AML-193 (cell line): ENCODE measurements around the gene RNF152.

ENCODE experiments used
- DNase-seq, 2 experiments: peaks; one replicate each; lab custom pipeline; 2025; lab: John Stamatoyannopoulos, UW

Gene RNF152

DNA sequence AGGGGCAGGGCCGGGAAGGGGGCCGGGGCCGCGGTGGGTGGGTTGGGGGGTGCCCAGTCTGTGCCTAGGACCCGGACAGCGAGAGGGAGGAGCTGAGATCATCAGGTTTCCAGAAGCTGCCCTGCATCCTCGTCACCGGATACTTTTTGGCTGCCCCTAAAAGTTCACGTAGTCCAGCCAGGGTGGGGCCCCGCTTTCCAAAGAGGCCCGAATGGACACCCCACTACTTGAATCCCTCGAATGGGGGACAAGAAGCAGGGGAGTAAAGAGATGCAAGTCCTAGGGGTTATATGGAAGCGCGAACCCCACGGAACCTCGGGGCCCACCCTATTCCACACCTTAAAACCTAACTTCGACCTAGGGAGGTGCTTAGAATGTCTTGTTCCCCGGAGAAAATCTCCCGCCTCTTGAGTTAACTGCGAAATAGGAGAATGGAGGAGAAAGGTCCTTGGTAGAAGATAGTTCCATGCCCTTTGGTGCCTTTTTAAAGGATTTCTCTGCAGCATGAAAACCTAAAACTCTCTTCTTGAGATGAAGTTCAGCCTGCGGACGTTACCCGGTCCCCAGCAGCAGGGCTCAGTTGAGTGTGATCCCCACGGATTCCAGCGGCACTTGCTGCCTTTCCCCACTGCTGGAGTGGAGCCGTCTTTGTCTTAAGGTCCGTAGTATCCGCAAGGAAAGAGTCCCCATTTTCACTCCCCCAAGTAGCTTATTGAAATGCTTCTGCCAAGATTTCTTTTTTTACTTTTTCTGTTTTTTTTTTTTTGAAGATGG, 2.1 kb upstream of the RNF152 start:
- no peak for DNase-seq

GRCh38 chr18:61893971-61894750, 1.4 kb upstream of the RNF152 start:
- DNase-seq, result peak; percentile 3 to 13

DNA sequence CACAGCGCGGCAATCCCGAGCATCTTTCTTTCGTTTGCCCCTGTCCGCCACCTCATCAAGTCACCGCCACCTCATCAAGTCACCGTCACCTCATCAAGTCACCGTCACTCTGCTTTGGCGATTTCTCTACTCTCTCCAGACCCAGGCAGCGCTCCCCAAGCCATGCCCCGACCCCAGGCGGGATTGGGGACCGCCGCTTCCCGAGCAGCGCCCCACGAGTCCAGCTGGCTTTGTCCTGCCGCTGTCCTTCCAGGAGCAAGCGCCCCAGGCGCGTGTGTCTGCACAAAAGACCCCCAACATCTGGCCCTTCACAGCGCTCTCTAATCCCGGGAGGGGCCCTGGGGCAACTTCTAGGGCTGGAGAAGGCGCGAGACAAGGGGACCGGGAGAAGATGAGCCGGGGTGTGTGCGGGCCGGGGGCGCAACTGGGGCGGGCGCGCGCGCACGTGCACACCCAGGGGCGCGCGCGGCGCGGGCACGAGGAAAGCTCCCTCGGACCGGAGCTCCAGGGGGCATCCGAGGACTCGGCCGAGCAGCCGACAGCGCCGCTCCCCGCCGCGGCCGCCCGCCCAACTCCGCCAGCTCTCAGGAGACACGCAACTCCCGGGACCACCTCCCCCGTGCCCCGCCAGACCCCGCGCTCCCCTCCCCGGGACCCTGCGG, 633 bp upstream of the RNF152 start:
- DNase-seq, result no peak

- DNase-seq, result no peak
These were observed 913 bp downstream of the RNF152 start for GRCh38 chr18:61891894-61892293.

DNA sequence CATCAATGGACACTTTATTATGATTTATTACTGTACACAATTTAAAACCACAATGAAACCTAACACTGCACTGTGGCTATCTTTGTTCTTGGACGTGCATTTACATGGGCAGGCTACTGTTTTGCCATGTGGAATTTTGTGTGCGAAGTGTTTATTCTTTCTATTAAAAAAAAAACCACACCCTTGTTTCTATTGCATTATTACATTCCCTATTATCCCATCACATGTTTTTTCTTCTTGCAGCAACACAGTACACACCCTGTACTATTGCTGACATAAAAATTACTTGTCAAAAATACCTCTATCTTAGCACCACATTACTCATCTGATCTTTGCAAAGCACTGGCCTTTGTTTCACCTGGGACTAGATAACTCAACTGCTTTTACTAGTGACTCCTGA, 1.5 kb downstream of the RNF152 start:
- DNase-seq, result no peak

DNA sequence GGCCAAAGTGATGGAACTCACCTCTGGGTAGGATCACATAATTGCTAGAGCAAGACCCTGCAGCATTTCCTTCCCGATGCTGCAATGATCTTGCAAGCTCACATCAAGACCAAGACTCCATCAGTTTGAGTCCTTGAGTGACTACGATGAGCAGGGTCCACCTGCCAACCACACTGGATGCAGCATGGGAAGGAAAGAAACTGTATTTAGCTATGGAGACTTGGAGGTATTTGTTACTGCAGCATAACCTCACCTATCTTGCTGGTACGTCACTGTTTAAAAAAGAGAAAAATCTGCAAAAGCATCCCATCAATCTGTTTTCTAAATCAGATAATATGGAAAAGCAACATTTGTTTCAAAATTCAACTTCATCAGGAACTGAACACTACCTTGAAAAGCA, 2.5 kb downstream of the RNF152 start:
- DNase-seq, result no peak

DNA sequence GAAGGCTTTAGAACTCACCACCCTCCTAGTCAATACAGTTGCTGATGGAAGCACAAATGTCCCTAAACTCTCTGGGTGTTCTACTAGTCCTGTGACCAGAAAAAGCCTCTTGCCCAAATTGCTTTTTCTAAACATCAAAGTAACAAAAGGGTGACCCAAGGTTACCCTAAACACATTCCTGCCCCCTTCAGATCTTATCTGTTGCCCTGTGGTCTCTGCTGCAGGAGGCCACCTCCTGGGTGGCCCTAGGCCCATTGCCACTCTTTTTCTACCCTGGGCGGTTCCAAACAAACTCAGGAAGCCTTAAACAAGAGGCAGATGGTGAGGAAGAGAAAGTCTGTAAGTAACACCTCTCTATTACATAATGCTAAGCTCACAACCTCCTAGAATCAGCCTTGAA, 3.3 kb downstream of the RNF152 start:
- DNase-seq, result no peak

- DNase-seq, result no peak
These were observed 4.2 kb downstream of the RNF152 start for GRCh38 chr18:61888622-61889021.

- no peak for DNase-seq
These were observed 5.0 kb downstream of the RNF152 start for GRCh38 chr18:61887838-61888237.

DNA sequence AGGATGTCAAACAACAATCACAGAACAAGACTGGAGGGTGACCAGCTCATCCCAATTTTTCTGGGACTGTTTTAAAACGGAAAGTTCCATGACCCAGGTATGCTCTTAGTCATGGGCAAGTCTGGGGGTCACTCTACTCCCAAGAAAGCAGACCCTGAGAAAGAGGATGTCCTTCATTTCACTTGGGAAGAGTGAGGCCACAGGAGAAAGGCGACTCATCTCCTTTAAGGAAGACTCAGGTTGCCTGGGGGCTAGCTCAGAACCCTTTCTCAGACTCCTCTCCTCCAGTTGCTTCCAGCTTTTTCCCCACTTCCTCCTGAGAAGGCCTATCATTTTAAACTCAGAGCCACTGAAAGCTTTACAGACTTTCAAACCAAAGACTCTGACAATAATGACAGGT, 9.3 kb downstream of the RNF152 start:
- no peak for DNase-seq

- DNase-seq, result no peak
These were observed 10.4 kb downstream of the RNF152 start for GRCh38 chr18:61882296-61883004.

DNA sequence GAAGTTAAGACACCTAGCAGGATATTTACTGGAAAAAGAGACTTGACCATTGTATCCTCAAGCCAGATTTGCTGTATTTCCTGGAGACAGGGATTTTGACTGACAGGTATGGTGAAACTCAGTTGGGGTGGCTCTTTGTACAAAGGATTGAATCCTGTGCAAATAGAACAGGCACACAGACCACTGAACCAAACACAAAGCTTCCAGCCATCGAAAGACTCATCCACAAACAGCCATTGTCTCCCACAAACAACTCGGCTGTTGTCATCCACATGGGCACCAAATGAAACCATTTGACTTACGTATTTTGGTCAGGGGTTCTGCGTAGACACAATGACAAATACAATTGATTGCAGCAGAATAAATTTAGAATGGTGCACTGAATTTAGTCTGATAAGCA, 15.9 kb downstream of the RNF152 start:
- no peak for DNase-seq

GRCh38 chr18:61870151-61870550, 22.7 kb downstream of the RNF152 start:
- no peak for DNase-seq

- no peak for DNase-seq
These were observed 23.2 kb downstream of the RNF152 start for GRCh38 chr18:61869636-61870035.

- DNase-seq, result no peak
These were observed 27.2 kb downstream of the RNF152 start for GRCh38 chr18:61865466-61866175.

DNA sequence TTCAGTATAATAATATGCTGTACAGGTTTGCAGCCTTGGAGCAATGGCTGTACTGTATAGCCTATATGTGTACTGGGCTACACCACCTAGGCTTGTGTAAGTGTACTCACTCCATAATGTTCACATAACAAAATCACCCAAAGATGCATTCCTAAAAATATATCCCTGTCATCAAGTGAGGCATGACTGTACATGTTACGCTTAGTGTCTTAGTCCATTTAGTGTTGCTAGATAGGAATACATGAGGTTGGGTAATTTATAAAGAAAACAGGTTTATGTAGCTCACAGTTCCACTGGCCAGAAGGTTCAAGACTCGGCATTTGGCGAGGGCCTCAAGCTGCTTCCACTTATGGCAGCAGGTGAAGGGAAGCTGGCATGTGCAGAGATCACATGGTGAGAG, 31.4 kb downstream of the RNF152 start:
- no peak for DNase-seq

GRCh38 chr18:61860302-61860701, 32.5 kb downstream of the RNF152 start:
- DNase-seq, result no peak

GRCh38 chr18:61859113-61859512, 33.7 kb downstream of the RNF152 start:
- DNase-seq, result no peak

GRCh38 chr18:61856678-61857077, 36.1 kb downstream of the RNF152 start:
- DNase-seq, result no peak

DNA sequence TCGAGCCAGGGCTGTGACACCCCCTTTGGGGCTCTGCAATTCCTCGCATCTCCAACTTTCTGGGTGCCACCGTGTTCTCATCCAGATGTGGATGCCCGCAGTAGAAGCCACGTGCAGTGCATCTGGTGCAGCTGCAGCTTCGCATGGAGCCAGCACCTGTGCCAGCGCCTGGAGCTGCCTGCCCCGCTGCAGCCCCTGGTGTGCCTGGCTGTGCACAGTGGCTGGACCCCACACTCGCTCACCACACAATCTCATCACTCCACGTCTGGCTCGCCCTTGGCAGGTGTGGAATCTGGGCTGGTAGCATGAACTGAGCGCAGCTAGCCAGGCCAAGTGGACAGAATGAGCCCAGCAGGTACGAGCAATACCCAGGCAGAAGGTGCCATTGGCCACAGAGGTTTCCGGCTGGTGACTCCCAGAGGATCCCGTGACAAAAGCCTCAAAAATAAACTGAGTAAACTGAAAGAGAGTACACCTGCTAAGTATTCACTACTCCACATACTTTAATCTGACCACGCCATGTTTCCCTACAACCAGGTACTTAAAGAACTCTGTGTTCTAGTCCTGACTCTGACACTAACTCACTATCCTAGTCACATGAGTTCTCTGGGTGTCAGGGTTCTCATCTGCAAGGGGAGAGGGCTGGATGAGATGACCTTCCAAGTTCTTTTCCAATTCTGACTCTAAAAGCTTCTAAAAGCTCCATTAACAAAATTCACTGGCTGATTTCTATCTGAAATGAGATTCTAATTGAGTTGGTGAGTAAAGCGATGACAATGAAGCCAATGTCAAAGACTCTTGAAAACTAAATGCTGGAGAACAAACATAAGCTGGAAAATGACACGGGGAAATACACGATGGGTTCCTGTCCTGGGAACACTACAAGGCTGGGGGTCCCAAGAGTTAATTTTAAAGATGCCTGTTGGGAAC, 37.1 kb downstream of the RNF152 start:
- no peak for DNase-seq
